Stimulated activated CD4-positive, alpha-beta T cell treated with anti-CD3 and anti-CD28 coated beads, Interleukin-2, amount 100 ng/mL, for 48 hours (primary cell): ENCODE results near the gene CCDC117.
"Not testable (repeated sequence)": the region's sequence is repeated elsewhere in the genome, so short reads cannot be mapped to it uniquely, and the experiment has no call there.

Source experiments
- DNase-seq, 2 donors: peaks; one replicate each; pipeline ENCODE4 v3.0.0-alpha.2; 2020

The CCDC117 gene

DNA sequence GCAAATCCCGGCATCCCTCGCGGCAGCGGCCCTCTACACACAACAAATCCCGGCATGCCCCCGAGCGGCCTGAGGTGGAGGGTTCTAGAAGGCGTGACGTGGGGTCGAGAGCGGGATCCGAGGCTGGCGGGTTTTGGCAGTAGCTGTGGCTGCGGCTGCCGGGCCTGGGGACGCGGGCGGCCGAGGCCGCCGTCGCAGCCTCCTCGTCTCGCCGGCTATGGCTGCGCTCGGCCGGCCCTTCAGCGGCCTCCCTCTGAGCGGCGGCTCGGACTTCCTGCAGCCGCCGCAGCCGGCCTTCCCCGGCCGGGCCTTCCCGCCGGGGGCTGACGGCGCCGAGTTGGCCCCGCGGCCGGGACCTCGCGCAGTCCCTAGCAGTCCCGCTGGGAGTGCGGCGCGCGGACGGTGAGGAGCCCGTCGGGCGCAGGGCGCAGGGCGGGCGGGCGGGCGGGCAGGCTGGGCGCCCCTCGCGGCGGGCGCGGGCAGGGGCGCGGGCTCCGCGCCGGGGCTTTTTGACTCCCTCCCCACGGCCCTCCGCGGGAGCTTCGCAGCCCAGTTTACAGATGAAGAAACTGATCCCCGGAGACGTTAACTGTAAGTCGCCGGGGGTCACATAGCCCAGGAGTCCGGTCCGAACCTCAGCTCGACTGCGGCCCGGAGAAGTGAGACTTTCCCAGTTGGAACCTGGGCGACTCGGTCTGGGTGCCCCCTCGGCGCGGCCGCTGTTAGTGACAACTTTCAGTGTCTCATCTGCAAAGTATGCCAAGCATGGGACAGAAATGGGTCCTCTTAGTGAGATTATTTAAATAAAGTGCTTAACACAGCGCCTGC is at the start of gene CCDC117:
Gene CCDC117 (plus strand): TSS at position 63 of the 828 bp plus-strand sequence. CDS start 155 bp downstream, at position 218.
- DNase-seq, result peak; percentile 86 to 88

- no peak for DNase-seq
Measured at GRCh38 chr22:28728002-28728401, 44.5 kb upstream of the CCDC117 start.

DNA sequence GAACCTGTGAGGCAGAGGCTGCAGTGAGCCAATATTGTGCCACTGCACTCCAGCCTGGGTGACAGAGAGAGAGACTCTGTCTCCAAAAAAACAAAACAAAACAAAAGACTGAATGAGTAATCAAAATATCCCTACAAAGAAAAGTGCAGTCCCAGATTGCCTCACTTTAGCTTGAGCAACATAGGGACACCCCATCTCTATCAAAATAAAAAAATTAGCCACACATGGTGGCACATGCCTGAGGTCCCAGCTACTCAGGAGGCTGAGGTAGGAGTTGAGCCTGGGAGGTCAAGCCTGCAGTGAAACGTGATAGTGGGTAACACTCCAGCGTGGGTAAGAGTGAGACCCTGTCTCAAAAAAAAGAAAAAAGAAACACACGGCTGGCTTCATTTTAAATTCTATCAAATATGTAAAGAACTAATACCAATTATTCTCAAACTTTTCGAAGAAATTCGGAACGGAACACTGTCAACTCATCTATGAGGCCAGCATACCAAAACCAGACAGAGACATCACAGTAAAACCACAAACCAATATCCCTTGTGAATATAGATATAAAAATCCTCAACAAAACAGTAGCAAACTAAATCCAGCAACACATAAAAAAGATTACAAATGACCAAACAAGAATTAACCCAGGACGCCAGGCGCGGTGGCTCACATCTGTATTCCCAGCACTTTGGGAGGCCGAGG is 43.7 kb upstream of the CCDC117 start:
- DNase-seq, result no peak

- DNase-seq, result no peak
Measured at GRCh38 chr22:28730179-28730578, 42.3 kb upstream of the CCDC117 start.

- DNase-seq, result no peak
Measured at GRCh38 chr22:28734393-28734792, 38.1 kb upstream of the CCDC117 start.

DNA sequence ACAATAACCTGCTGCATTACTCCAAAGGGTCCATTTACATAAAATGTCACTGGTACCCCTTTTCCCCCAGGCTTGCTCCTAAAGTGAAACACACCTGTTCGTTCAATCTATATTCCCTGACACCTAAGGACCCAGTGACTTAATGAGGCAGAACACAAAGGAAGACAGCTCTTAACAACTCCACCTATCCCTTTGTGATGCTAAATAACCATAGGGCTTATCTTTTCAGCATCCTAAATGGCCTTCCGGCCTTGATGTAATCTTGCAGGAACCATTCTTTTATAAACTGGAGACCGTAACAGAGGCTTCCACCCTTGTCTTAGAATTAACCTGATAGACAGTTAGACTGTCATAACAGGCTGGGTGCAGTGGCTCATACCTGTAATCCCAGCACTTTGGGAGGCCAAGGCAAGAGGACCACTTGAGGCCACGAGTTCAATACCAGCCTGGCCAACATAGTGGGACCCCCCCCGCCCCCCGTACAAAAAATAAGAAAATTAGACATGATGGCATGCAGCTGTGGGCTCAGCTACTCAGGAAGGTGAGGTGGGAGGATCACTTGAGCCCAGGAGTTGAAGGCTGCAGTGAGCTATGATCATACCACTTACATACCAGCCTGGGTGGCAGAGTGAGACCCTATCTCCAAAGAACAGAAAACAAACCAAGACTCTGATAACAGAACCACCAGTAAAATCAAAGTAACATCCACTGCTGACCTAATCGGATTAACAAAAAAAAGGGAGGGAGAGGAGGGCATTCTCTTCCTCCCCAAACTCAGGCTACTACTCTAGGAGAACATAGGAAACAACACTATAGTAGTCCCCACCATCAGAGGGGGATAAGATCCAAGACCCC is 36.0 kb upstream of the CCDC117 start:
- no peak for DNase-seq

- no peak for DNase-seq
Measured at GRCh38 chr22:28737701-28738100, 34.8 kb upstream of the CCDC117 start.

GRCh38 chr22:28738876-28739275 is 33.6 kb upstream of the CCDC117 start:
- not testable (repeated sequence) for DNase-seq

DNA sequence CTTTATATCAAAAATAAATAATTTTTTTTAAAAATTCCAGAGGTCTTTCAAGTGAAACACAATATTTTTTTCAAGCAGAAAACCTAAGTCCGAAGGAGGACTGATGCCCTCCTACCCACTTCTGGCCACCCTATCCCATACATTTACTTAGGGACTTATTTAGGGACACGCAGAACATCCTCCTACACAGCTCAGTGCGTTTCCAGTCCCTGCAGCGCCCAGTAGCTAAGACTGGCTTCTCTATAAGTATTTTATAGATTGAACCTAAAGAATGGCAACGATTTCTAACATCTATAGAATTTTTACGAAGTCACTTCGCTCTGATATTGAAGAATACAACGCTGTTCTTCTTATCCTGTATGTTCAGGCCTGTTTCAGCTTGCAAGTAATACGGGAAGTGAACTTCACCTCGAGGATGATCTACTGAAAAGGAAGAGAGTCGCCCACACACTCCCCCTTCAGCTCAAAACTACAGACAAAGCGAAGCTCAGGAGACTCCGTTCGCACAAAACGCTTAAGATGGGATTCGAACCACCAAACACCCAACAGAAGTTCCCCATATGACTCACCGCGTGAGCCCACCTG is 31.2 kb upstream of the CCDC117 start:
- peak in 1 of 2 donors; percentile 1 for DNase-seq

GRCh38 chr22:28741785-28742561 is 30.5 kb upstream of the CCDC117 start, which contains the start of the genes CHEK2 and HSCB:
Gene CHEK2, minus strand, starts transcription at chr22:28741820. Its CDS starts 7,099 bp downstream, at chr22:28734721.
Gene HSCB, plus strand, starts transcription at chr22:28742039. Its CDS starts 57 bp downstream, at chr22:28742096.
- peak; percentile 90 to 93 for DNase-seq

DNA sequence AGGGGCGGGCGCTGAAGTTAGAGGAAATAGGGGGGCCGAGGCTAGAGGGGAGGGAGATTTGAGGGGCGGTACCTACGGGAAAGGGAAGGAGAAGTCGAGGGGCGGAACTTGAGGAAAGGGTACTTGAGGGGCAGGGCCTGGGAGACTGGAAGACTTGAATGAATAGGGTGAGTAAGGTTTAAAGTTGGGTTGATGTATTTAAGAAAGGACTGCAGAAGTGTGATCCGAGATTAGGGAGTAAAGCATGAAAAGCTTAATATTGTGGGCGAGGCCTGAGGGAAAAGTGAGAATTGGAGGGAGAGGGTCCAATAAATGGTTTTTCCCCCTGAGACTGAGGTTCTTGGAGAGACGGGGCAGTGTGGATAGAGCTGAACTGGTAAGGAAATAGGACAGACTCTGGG is 29.9 kb upstream of the CCDC117 start:
- no peak for DNase-seq

- no peak for DNase-seq
Measured at GRCh38 chr22:28743852-28744251, 28.6 kb upstream of the CCDC117 start.

DNA sequence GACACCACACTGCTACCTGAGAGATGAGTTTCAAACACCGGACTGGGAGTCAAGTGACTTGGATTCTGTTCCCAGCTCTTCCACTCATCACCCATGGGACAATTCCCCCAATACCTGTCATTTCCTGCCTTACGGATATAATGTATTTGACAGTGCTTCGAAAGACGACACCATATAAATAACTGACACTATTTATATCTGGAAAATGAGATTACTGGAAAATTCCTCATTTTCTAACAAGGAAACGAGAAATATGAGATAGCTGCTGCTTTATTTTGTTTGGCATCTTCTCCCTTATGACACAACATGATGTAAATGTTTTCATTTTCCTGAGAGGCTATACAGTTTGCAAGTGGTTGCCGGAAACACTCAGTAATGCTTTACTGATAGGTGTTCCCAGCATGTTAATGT is 22.0 kb upstream of the CCDC117 start:
- no peak for DNase-seq

GRCh38 chr22:28754512-28754911 is 18.0 kb upstream of the CCDC117 start:
- not testable (repeated sequence) for DNase-seq

- DNase-seq, result no peak
Measured at GRCh38 chr22:28759861-28760560, 12.5 kb upstream of the CCDC117 start.

DNA sequence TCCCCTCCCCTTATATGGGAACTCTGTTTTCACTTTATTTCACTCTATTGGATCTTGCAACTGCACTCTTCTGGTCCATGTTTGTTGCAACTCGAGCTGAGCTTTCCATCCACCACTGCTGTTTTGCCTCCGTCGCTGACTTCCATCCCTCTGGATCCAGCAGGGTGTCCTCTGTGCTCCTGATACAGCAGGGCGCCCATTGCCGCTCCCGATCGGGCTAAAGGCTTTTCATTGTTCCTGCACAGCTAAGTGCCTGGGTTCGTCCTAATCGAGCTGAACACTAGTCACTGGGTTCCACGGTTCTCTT is 11.1 kb upstream of the CCDC117 start:
- no peak for DNase-seq

DNA sequence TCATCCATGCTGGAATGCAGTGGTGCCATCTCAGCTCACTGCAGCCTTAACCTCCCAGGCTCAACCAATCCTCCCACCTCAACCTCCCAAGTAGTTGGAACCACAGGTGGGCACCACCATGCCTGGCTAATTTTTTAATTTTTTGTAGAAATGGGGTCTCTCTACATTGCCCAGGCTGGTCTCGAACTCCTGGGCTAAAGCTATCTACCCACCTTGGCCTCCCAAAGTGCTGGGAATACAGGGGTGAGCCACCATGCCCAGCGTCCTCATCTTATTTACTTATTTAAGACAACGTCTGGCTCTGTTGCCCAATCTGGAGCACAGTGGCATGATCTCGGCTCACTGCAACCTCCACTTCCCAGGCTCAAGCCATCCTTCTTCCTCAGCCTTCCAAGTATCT is 10.5 kb upstream of the CCDC117 start:
- not testable (repeated sequence) for DNase-seq

GRCh38 chr22:28766628-28767027 is 5.9 kb upstream of the CCDC117 start:
- DNase-seq, result no peak

DNA sequence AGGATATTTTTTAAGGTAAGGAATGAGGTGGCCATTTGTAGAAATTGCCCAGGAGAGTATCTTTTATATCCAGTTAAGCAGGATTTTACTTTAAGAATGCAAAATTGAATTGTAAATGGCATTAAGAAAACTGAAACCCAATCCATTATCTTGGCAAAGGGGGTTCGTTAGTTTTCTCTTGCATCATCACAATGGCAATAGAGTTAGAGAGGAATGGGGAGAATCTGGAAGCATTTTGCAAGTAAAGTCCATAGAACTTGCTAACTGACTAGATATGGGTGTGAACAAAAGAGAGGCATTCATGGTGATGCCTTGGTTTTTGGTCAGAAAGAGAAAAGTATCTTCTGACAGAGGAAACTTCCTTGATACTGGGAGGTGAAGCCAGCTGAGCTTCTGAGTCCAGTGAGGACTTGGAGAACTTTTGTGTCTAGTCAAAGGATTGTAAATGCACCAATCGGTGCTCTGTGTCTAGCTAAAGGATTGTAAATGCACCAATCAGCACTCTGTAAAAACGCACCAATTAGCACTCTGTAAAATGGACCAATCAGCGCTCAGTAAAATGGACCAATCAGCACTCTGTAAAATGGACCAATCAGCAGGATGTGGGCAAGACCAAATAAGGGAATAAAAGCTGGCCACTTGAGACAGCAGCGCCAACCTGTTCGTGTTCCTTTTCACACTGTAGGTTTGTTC is 3.6 kb upstream of the CCDC117 start:
- DNase-seq, result no peak

DNA sequence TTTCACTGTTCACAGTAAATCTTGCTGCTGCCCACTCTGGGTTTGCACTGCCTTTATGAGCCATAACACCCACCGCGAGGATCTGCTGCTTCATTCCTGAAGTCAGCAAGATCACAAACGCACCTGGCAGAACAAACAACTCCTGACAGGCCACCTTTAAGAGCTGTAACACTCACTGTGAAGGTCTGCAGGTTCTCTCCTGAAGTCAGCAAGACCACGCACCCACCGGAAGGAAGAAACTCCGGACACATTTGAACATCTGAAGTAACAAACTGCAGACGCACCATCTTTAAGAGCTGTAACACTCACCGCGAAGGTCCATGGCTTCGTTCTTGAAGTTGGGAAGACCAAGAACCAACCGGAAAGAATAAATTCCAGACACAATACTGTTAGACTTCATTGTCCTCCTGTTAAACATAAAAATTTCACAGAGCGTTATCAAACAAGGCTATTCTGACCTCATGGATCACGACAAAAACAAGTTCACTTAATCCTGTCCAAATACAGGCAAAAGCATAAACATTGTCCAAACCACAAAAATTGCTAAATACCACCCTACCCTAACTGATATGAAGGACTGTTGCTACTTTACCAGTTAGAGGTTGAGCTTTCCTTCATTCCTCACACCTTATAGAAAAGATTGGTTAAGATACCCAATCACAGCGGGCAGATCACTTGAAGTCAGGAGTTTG is 3.0 kb upstream of the CCDC117 start:
- DNase-seq, result no peak
